GM06990 (cell line): ENCODE results near the gene ARHGAP31.
"Not testable (repeated sequence)": the region's sequence is repeated elsewhere in the genome, so short reads cannot be mapped to it uniquely, and the experiment has no call there.

Experiments used
- DNase-seq: peaks from one replicate; pipeline ENCODE4 v3.0.0-alpha.2; 2011; ENCODE audit not compliant: insufficient read length; ENCODE audit errors: extremely low read depth
- H3K27me3 ChIP-seq: replicated peaks from 2 replicates; pipeline ENCODE4 v1.6.0; 2011; ENCODE audit warnings: low read length; ENCODE audit not compliant: control insufficient read depth, insufficient read depth
- H3K36me3 ChIP-seq: 2 replicates; pipeline ENCODE4 v1.5.1; 2011; ENCODE audit warnings: low read length; ENCODE audit not compliant: control insufficient read depth, insufficient read depth
- H3K4me3 ChIP-seq: replicated peaks from 2 replicates; pipeline ENCODE4 v1.5.1; 2011; ENCODE audit warnings: low read depth, mild to moderate bottlenecking, control low read depth, low read length
- CTCF ChIP-seq: IDR thresholded peaks from 2 replicates; pipeline ENCODE4 v1.5.1; 2011; ENCODE audit warnings: low read length, control low read depth, mild to moderate bottlenecking, inconsistent platforms; ENCODE audit not compliant: insufficient read depth, poor library complexity, severe bottlenecking

ARHGAP31 gene

GRCh38 chr3:119258915-119259314 is 35.3 kb upstream of the ARHGAP31 start:
- Histone ChIP-seq H3K36me3 (no peaks in the 10 kb centered on the region), H3K27me3 (no peaks in the 10 kb centered on the region), H3K4me3 (no peak overlapping the region)
- DNase-seq: peak; percentile 24
- TF ChIP-seq CTCF: no peak

DNA sequence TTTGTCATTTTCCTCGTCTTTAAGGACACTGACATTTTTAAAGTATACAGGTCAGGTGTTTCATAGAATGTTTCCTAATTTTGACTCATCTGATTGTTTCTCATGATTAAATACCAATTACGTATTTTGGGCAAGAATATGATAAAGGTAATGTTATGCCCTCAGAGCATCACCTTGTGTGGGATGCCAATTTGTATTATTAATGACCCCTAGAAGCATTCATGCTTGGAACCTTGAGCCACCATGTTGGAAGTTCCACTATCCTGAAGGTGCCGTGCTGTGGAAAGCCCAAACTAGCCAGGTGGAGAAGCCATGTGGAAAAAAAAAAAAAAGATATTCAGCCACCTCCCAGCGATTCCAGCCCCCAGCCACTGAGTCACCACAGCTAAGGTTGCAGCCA is 34.4 kb upstream of the ARHGAP31 start:
- H3K36me3 ChIP-seq: no peaks in the 10 kb centered on the region
- no peaks in the 10 kb centered on the region for H3K27me3 ChIP-seq
- H3K4me3 ChIP-seq: no peak overlapping the region
- no peak for DNase-seq
- TF ChIP-seq CTCF: no peak

DNA sequence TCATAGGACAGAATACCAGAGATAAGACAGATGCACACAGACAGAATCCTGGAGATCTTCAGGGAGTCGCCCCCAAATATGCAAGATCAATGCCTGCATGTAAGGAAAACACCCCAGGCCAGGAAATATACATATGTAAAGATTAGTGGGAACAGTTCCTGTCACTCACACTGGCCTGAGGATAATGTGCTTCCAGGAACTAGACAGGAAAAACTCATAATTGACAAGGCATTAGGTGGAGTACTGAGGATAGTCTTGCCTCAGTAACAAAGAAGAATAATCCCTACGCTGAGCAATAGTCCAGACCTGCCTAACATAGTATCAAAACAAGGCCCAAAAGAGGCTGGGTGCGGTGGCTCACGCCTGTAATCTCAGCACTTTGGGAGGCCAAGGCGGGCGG is 33.1 kb upstream of the ARHGAP31 start:
- H3K27me3 ChIP-seq: no peaks in the 10 kb centered on the region
- H3K36me3 ChIP-seq: no peaks in the 10 kb centered on the region

GRCh38 chr3:119270212-119270611 is 24.0 kb upstream of the ARHGAP31 start:
- H3K27me3 ChIP-seq, H3K4me3 ChIP-seq, DNase-seq, H3K36me3 ChIP-seq: not testable (repeated sequence)

More for the DNA sequence above, 33.1 kb upstream of the ARHGAP31 start:
- DNase-seq: no peak
- H3K4me3 ChIP-seq: no peak overlapping the region
- no peak for TF ChIP-seq CTCF

DNA sequence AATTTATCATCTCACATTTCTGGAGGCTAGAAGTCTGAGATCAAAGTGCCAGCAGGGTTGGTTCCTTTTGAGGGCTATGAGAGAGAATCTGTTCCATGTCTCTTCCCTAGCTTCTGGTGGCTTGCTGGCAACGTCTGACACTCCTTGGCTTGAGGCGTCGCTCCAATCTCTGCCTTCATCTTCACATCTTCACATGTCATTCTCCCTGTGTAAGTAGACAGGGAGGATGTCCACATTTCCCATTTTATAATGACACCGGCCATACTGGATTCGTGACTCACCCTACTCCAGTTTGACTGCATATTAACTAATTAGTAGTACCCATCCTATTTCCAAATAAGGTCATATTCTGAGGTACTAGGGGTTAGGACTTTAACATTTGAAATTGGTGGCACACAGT is 17.5 kb upstream of the ARHGAP31 start:
- no peak for DNase-seq
- Histone ChIP-seq H3K36me3 (no peaks in the 10 kb centered on the region), H3K4me3 (no peak overlapping the region), H3K27me3 (no peaks in the 10 kb centered on the region)
- TF ChIP-seq CTCF: no peak

DNA sequence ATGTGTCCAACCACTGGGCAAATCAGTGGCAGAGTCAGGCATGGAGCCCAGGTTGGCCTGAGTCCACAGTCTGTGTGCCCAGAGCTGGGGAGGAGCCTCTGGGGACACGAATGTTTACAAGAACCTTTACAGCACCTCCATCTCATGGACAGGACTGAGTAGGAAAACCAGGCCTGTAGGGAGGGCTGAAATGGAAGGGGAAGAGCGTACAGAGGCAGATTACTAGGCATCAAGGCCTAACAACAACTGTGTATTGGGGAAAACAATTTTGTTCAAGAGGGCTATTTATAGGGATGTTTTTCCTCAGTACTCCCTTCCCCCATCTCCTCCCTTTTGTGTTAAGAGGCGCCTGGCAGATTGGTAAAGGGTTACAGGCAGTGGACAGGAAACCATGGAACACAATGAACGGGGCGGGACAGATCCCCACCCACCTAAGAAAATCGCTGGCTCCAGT is 15.1 kb upstream of the ARHGAP31 start:
- TF ChIP-seq CTCF: no peak
- Histone ChIP-seq H3K4me3 (no peak overlapping the region), H3K27me3 (no peaks in the 10 kb centered on the region), H3K36me3 (no peaks in the 10 kb centered on the region)
- DNase-seq: no peak
